Measurements from ENCODE around the gene DLGAP1.
"Not testable (repeated sequence)": the region's sequence is repeated elsewhere in the genome, so short reads cannot be mapped to it uniquely, and the experiment has no call there.

Gene DLGAP1

GRCh38 chr18:3652380-3653262 is 802.5 kb downstream of the DLGAP1 start:
- DNase-seq = peak; percentile 98

DNA sequence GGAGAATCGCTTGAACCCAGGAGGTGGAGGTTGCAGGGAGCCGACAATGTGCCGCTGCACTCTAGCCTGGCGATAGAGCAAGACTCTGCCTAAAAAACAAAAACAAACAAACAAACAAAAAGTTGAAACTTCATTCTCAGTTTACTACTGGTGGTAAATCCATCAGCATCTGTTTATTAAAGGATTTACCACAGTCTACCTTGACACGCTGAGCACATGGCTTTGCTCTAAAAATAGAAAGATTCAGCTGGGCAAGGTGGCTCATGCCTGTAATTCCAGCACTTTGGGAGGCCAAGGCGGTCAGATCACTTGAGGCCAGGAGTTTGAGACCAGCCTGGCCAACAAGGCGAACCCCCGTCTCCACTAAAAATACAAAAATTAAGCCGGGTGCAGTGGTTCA is 803.8 kb downstream of the DLGAP1 start:
- DNase-seq = no peak

GRCh38 chr18:3650521-3651042 is 804.5 kb downstream of the DLGAP1 start:
- DNase-seq = not testable (repeated sequence)

- DNase-seq = peak; percentile 87
Measured at GRCh38 chr18:3649633-3650426, 805.3 kb downstream of the DLGAP1 start.

DNA sequence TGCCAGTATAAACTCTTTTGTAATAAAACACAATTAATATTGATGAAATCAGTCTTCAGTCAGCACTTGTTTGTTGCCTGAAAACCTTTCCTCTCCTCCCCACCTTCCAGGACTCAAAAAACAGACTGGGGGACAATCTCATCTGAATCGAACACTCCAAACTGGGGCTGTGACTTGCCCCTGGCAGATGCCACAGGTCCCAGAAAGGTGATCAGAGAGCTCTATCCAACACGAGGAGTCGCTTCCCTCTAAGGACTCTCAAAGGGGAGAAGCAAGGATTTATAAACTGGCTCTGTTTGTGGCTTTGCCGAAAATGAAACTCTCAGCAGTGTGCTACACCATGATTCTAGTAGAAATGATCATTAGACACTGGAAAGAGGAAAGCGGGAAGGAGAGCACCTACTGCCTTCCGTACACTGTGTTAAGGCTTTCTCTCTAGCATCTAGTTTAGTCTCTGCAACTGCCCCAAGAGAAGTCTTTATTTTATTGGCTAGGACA is 805.9 kb downstream of the DLGAP1 start:
- DNase-seq = no peak

GRCh38 chr18:3648641-3649040 is 806.5 kb downstream of the DLGAP1 start:
- no peak for DNase-seq

GRCh38 chr18:3648200-3648599 is 806.9 kb downstream of the DLGAP1 start:
- DNase-seq = no peak

DNA sequence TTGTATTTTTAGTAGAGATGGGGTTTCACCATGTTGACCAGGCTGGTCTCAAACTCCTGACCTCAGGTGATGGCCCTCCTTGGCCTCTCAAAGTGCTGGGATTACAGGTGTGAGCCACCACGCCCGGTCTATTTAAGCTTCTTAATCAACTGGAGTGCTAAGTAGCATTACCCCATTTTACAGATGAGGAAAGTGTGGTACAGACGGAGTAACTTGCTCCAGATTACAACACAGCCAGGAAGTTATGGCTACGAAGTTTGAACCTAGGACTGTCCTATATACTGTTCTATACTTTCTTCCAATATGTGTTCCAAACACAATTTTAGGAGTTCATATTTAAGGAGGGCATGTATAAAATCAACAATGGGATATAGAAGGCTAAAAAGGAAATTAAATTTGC is 807.5 kb downstream of the DLGAP1 start:
- no peak for DNase-seq

- no peak for DNase-seq
Measured at GRCh38 chr18:3645384-3646156, 809.5 kb downstream of the DLGAP1 start.

DNA sequence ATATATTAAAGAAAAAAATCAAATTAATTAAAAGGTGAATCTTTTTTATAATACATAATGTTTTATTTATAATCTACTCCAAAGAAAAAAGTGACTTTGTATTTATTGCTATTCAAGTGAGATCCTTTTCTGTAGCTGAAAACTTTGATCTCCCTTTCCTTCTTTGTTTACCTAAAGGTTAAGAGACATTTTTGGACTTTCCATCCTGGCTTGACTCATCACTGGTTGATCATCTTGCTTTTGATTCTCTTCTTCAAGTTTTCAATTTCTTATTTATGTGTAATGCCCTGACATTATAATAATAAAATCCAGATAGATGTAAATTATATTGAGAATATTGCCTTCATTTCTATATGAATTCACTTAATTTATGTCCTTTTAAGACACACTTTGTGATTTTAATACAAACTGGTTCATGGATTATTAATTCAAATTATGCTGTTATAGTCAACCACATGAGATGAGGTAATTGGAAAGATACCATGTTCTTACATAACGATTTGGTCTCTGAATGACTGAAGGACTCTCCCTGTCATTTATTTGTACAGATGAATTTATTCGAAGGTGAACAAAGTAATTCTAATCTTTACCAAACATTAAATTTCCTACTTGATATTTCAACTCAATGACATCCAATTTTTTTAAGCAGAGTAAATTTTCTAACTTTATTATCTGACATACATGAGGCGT is 820.7 kb downstream of the DLGAP1 start:
- no peak for DNase-seq

DNA sequence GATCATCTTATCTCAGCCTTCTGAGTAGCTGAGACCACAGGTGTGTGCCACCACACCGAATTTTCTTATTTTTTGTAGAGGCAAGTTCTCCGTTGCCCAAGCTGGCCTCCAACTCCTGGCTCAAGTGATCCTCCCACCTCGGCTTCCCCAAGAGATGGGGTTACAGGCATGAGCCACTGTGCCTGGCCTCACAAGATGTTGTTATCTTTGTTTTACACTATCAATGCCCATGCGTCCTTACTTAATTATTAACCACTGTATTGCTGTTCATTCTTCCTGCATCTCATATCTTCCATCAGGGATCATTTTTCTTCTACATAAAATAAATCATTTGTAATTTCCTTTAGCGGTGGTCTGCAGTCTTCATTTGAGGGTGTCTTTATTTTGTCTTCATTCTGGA is 823.2 kb downstream of the DLGAP1 start:
- no peak for DNase-seq

- no peak for DNase-seq
Measured at GRCh38 chr18:3626929-3627458, 828.1 kb downstream of the DLGAP1 start.

DNA sequence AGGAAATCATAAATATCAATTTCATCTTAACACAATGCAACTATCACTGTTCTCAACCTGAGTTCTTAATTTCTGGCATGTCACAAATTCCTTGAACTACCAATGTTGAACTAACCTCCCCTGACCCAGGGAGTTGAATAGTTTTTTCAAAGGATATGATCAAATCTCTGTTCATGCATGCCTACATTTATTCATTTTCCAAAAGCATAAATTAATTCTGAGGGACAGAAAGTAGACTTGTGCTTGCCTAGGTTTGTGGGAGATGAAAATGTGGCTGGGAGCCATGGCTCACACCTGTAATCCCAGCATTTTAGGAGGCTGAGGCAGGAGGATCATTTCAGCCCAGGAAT is 829.4 kb downstream of the DLGAP1 start:
- peak; percentile 26 for DNase-seq

DNA sequence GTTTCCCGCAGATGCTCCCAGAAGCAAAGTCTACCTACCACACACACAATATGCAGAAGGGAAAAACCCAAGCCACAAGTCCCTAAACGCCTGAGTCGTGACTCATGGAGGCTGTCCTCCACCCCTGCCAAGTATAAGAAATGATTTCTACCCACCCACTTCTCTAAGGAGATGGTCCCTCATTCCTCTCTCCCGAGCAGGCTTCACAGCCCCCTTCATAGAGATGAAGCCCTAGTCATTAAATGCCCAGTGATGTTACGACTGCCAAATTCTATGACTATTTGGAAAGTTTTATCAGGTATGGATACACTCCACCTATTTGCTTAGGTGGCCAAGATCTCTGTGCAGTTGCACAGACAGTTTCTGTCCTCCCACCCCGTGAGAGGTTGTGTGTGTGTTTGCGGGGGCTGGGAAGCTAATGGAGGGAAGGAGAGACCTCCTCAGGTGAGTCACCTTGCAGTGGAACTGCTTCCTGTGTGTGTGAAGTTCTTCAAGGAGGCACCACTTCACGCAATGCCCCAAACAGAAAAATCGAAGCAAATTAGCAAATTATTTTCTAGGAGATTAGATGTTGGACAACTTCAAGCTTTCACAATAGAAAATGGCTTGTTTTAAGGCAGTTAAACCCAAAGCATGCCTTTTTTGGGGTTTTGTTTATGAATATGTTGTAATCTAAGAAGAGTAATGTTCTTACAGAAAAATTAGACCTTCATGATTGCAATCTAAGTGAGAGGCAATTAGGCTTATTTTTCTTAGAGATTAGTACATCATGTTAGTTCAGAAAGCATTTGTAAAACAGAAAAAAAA is 830.0 kb downstream of the DLGAP1 start:
- DNase-seq = peak; percentile 97

- DNase-seq = no peak
Measured at GRCh38 chr18:3624546-3624934, 830.6 kb downstream of the DLGAP1 start.

- peak; percentile 97 for DNase-seq
Measured at GRCh38 chr18:3623769-3624545, 831.1 kb downstream of the DLGAP1 start.

DNA sequence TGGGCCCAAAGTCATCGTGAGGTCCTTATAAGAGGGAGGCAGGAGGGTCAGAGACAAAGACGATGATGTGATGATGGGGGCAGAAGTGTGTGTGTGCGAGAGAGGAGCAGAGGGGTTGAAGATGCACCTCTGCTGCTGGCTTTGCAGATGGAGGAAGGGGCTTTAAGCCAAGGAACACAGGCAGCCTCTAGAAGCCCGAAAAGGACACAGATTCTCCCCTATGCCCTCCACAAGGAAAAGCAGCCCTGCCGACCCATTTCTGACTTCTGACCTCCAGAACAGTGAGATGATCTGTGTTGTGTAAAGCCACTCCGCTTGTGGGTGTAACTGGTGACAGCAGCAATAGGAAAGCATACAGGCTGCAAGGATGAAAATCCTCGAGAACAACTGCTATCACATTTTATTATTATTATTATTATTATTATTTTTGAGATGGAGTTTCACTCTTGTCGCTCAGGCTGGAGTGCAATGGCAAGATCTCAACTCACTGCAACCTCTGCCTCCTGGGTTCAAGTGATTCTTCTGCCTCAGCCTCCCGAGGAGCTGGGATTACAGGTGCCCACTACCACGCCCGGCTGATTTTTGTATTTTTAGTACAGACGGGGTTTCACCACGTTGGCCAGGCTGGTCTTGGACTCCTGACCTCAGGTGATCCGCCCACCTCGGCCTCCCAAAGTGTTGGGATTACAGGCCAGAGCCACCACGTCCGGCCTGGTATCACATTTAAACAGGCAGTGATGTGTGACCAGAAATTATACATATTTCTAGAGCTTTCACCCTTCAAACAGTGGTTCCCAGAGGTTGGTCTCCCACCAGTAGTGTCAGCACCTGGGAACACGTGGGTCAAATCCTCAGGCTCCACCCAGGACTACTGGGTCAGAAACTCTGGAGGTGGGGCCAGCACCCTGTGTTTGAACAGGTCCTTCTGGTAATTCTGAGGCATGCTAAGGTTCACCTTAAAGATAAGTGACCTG is 834.7 kb downstream of the DLGAP1 start:
- no peak for DNase-seq

GRCh38 chr18:3619746-3620145 is 835.4 kb downstream of the DLGAP1 start:
- no peak for DNase-seq

- DNase-seq = no peak
Measured at GRCh38 chr18:3619222-3619621, 835.9 kb downstream of the DLGAP1 start.

Measured in EL (cell line).